Activated gamma-delta T cell (primary cell): ENCODE data around the gene TYMP.

Source experiments
- DNase-seq: peaks from one replicate; lab custom pipeline; 2025; lab: John Stamatoyannopoulos, UW
- total RNA-seq, 2 donors: gene quantifications; one replicate each; lab custom pipeline; 2026; lab: John Stamatoyannopoulos, UW

The TYMP gene, protein sequence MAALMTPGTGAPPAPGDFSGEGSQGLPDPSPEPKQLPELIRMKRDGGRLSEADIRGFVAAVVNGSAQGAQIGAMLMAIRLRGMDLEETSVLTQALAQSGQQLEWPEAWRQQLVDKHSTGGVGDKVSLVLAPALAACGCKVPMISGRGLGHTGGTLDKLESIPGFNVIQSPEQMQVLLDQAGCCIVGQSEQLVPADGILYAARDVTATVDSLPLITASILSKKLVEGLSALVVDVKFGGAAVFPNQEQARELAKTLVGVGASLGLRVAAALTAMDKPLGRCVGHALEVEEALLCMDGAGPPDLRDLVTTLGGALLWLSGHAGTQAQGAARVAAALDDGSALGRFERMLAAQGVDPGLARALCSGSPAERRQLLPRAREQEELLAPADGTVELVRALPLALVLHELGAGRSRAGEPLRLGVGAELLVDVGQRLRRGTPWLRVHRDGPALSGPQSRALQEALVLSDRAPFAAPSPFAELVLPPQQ
- 12.8 to 36.6 reads per million in 2 donors for total RNA-seq

DNA sequence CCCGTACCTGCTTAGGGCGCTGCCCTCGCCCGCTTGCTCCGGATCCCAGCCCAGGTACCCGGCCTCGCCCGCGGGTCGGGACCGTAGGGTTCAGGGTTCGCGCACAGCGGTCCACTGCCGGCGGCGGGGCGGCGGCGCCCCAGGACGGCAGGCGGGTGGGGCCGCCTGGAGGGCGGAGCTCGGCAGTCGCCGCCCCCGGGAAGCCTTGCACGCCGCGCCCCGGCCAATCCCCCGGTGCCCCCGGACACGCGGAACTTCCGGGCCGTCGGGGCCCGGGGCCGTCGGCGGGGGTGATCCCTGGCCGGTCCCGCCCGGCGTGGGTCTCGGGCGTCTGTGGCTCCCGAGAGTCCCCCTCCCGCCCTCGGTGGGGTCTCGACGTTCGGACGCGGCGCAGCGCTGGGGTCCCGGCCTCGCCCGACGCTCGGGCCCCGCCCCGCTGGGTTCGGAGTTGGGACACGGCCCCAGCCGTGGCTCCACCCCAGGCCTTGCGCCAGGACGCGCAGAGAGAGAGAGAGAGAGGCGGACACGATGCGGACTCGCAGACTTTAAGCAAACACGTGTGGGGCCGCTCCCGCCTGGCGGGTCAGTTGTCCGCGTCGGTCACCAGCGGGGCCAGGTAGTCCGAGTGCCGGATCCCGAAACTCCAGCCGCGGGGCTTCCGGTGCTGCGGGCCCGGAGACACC lies at the start of gene TYMP:
TYMP (minus strand) TSS at position 116 of the 683 bp plus-strand sequence. CDS start 303 bp downstream, outside the sequence.
- DNase-seq: peak; percentile 54

DNA sequence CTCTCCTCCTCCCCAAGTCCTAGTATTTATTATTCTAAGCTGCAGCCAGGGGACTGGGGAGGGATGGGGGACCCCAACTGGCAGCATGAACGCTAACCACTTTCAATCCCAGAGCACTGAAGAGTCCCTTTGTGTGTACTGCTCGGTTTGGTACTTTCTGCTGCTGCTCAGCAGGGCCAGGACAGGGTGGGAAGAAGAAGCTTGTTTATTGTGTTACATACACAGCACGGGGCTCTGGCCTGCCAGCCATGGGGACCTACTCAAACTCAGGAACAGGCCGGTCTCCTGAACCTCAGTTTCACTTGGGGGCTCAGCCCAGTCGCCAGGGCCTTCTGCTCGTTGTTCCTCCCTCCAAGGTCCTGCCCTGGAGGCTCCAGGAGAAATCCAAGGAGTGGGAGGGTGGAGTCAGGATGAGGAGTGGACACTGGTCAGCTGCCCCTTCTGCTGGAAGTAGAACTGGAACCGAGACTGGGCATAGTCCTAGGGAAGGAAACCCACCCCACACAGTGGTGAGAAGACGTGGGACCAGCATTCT lies 49.0 kb upstream of the TYMP start:
- DNase-seq: no peak

DNA sequence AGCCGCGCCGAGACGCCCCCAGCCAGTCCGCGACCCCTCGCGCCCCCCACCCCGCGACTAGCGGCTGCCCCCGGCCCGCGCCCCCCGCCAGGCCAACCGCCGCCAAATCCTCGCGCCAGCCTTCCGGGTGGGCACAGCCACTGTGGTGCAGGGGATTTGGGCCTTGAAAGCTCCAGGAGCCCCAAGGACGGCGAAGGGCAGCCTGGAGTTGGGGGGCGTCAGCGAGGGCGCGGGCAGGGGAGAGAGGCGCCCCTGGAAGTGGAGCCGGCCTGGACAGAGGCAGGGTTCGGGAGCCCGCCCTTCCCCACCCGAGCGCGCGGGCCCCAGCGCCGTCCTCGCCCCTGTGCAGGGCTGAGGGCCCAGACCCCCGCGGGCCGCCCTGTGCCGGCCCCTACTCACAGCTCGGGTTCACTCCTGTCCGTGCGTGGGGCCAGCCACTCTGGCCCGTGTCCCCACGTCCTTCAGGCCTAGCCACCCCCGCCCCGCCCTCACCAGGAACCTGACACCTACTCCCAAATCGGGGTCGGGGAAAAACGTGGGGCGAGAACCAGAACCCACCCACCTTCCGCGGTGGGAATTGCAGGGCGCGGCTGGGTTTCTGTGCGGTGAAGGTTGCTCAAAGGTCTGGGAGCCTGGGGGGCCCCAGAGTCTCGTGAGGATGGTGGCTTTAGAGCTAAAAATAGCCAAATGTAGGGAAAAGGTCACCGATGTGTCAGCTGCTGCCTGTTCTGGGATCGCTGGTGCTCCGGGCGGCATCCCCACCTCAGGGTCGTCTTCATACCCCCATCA lies 48.4 kb upstream of the TYMP start, which contains the start of gene CPT1B:
CPT1B (minus strand) TSS at position 441 of the 789 bp plus-strand sequence. CDS start 512 bp downstream, outside the sequence.
- no peak for DNase-seq

DNA sequence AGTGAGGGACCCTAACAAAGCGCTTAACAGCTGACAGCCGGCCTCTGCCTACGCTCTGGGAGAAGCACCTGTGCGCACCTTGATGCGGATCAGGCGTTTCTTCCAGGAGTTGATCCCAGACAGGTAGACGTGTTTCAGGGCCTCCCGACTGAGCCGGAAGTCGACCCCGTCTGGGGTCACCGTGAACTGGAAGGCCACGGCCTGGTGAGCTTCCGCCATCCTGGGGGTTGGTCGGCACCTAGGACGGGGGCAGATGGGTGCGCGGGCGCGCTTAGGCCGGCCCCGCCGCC lies 47.8 kb upstream of the TYMP start:
- no peak for DNase-seq

DNA sequence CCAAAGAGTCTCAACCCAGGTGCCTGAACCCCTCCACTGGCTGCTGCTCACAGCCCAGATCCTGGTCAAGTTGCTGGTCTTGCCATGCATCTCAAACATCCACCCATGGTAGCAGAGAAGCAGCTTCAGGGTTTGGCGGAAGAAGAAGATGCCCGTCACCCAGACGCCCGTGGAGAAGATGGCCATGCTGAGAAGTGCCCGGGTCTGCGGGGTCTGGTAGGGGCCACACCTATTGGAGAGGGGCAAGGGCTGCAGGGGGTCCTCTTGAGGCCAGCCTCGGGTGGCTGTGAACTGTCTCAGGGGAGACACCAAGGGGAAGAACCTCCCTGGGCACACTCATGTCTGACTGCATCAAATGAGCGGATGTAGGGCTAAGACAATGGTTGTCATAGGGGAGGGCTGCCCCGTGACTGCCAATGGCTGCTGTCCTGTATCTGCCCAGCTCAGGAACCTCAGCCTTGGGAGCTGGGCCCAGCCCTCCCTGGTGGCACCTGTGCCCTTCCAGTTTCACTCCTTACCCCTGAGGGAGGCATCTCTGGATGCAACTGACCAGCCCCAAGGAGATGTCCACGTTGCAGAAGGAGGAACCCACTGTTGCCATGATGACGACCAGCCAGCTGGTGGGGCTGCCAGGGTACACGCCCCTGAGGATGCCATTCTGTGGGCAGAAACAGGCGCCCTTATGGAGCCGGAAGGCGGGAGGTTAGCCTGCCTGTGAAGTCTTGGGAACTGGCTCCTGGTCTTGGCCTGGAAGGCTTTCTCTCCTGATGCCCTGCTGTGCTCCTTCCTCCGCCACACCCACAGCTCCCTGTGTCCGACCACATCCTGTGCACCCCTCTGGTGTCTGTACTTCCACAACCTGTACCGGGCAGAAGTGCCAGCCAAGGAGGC lies 47.2 kb upstream of the TYMP start:
- no peak for DNase-seq

DNA sequence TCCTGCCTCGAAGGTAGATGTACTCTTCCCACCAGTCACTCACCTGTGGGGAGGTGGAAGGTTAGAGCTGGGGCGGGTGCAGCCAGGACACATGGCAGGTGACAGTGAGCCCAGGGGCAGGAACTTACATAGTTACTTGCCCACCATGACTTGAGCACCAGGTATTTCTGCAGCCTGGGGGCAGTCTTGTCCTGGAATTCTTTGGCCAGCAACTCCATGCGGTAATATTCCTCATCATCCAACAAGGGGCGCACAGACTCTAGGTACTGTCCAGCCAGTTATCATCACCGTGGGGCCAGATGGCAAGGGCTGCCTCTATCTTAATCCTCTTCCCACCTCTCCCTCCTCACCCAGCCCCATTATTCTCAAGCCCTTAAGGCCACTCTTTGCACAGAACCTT lies 46.3 kb upstream of the TYMP start:
- DNase-seq: no peak

DNA sequence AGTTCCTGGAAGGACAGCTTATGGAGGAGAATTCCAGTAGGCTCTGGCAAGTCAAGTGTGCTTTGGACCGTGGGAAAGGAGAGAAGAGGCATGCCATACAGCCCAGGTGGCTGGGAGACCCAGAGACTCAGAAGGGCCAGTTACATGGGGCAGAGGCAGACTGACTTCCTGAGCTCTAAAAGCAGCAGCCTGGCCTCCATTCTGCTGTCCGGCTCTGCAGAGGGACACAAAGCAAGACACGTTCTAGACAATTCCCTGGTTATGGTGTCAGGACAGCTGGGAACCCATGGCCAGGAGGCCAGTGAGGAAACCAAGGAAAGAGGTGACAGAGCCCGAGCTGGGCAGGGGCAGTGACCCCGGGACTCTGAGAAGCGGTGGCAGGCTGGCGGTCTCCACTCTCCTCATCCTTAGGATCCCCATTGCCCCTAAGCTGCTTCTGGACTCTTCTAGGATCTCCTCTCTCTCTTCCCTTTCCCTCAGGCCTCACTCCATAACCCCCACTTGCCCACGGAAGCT lies 45.7 kb upstream of the TYMP start:
- no peak for DNase-seq

DNA sequence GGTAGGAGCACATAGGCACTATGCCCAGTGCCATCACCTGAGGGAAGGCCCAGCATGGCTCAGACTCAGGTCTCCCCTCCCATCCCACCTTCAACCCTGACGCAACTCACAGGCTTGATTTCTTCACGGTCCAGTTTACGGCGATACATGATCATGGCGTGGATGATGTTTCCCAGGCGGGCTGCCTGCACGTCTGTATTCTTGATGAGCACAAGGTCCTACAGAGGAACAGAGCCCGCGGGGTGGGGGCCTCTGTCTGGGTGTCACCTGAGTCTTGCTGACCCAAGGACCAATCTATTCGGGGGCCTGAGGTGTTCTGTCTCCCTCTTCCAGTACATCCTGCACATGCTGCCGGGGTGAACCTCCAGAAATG lies 44.6 kb upstream of the TYMP start:
- no peak for DNase-seq

DNA sequence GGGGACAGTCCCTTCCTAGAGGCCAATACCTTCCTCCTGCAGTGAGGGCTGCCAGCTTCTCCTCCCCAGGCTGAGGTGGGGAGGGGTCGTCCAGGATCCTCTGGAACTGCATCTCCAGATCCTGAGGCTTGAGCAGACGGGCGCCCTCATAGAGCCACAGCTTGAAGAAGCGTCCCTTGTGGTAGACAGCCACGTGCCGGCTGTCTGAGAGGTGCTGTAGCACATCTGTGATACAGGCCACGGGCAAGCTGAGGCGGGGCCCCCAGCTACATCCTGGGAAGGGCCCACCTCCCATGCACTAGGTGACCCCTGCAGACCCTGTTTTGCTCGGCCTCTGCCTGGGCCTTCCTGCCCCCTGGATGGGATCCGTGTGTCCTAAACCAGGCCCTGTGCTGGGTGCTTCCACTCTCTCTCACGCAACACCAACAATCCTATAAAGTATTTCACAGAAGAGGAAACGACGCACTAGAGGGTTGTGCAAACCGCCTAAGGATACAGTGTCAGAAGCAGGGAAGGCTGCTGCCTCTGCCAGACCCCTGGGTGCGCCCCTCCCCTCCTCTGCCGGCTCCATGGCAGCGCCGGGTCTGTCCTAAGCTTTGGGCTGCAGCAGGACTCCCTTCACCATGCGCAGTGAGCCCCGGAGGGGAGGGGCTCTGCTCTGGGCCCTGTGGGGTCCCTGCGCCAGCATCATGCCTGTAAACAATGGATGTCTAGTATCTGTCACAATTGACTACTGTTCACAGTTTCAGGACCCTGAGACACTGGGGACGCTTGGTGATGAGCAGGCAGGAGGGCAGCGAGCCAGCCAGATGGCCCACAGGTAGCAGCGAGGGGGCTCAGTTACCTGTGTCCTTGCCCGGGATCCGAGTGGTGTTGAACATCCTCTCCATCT lies 43.9 kb upstream of the TYMP start:
- DNase-seq: no peak

DNA sequence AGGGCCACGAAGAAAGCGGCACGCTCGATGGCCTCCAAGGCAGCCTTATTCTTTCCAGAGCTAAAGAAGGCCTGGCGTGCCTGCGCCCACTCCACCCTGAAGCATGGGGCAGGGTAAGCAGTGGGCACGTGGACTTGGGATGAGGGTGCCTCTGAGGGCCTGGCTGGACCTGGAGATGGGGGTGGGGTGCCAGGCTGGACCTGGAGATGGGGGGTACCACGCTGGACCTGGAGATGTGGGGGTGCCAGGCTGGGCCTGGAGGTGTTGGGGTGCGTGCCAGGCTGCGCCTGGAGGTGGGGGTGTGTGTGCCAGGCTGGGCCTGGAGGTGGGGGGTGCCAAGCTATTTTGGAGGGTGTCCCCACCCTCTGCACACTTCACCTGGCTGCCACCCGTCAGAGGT lies 43.2 kb upstream of the TYMP start:
- DNase-seq: no peak

DNA sequence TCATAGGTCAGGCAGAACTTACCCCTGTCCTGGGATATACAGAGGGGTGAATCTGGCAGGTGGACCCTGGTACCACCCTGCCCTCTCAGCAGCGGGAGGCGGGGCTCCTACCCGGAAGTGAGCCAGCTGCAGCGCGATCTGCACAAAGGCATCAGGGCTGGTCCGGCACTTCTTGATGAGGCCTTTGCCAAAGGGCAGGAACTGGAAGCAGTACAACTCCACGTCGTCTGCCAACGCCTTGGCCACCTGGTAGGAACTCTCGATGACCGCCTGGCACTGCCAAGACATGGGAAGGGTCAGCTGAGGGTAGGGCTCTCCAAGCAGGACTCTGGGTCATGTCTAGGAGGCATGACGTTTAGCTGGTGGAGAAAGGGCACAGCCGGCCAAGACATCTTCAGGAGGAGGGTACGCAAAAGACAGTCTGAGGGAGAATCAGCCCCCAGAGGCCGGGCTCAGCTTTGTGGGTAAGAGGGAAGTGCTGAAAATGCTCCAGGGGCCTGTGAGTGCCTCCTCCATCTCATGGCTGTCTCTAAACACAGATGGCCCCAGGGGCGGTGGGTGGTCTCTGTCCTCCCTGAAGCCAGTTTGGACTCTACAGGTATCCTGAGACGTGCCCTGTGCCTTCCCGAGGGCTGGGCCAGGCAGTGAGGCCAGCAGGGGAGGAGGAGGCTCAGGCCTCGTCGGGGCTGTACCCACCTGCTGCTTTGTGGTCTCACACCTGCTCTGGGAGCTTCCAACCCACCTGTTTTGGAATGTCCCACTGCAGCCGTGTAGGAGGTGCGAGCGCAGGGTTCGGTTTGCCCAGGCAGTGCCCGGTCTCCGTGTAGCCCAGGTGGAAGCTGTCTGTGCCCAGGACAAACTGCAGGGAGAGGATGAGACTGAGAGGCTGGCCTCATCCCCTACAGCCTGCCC lies 41.7 kb upstream of the TYMP start:
- no peak for DNase-seq

DNA sequence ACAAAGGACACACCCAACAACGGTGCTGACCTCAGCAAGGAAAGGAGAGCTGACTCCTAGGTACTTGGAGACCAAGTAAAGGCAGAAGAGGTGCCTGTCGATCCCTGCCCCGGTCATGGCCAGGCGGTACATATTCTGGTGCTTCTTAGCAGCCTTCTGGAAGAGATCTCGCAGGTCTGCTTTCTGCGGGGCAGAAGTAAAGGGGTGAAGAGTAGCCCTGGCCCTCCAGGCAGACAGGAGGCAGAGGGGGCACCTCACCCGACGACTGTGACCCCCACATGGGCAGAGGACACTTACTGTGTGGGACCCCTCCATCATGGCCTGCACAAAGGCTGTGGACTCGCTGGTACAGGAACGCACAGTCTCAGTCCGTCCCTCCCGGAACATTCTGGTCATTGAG lies 41.0 kb upstream of the TYMP start:
- no peak for DNase-seq

DNA sequence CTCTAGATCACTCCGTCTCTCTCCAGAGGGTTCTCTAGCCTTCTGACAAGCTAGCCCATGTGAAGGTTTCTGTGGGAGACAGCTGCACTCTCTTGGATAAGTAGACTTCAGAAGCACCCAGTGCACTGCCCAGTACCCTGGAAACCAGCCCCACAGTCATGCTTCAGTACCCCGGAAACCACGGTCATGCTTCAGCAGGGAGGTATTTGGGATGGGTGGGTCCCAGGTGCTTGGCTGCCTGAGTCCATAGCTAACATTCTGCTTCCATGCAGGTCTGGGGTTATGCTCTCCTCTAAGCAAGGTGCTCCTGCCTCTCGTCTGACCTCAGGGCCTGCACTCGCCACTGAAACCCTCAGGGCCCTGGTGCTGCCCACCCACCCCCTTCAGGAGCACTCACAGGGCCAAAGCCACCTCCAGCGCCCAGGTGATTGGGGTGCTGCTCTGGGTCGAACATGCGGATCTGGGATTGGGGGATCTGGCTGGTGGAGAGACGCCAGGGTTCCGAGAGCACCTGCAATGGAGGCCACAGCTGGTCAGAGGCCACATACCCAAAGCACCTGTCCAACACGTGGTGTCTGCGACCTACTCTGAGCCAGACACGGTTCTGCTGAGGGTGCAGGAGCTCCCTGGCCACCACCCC lies 40.2 kb upstream of the TYMP start:
- no peak for DNase-seq

DNA sequence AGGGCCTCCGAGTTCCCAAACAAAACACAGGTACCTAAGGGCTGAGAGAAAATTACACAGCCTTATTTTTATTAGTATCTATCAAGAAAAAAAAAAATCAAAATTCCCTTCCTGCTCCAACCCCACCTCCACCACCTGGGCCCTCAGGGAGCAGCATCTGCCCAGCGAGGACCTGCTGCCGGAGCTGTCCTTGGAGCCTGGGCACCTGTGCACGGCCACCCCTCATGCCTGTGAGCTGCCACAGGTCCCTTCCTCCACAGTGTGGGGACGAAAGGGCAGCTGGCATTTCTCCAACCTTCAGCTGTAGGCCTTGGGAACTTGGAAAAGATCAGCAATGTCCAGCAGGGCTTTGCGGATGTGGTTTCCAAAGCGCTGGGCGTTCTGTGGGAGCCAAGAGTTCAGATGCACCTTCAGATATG lies 39.2 kb upstream of the TYMP start:
- no peak for DNase-seq

DNA sequence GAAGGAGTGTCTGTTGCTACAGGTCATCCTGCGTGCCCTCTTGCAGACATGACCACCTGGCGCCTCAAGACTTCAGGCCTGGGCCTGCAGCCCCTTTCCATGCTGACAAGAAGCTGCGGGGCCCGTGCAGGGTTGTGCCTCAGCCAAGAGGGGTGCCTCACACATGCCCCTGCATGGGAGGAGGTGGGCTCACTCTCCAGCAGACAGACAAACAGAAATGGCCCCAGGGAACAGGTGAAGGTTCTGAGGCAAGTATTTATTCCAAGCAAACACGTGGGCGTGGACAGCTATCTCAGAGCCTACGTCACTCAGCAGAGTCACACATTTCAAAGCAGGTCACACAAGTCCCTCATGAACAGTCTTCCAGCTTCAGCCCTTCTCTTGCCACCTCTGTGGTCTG lies 38.8 kb upstream of the TYMP start:
- DNase-seq: no peak

DNA sequence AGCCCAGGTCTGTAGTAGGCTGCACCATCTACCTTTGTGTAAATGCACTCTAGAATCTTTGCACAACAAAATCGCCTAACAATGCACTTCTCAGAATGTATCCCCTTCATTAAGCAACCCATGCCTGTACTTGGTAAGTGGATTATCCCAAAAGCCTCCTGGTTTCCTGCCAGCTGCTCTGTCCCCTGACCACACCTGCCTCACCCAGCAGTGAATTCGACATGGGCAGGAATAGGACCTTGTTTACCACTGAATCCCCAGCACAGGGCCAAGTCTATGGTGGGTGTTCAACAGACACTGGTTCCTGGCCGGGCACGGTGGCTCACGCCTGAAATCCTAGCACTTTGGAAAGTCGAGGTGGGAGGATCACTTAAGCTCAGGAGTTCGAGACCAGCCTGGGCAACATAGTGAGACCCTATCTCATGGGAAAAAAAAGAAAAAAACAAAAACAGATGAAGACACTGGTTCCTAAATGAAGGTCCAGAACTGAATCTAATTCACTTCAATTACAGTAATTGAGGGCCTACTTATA lies 38.0 kb upstream of the TYMP start:
- no peak for DNase-seq

DNA sequence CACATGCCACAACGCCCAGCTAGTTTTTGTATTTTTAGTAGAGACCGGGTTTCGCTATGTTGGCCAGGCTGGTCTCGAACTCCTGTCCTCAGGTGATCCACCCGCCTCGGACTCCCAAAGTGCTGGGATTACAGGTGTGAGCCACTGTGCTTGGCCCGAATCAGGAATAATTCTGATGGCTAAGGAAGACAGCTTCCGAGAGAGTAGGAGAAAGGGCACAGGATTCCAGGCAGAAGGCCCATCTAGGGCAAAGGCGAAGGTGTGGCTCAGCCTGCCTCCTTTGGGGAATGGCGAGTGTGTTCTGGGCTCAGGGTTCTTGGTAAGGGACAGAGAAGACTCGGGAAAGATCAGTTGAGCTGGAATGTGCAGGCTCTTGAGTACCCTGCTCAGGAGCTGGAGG lies 34.5 kb upstream of the TYMP start:
- DNase-seq: no peak
